AG04450 (cell line): ENCODE results near the gene S100A1. TPM values are rescaled to one million over a fixed set of nuclear protein-coding genes. Genes with fewer than 3 reads are reported as not detected.
A peak's percentile ranks its signal among the peaks of the same experiment; 100 is the strongest.
"Not testable (repeated sequence)": the region's sequence is repeated elsewhere in the genome, so short reads cannot be mapped to it uniquely, and the experiment has no call there.

Source experiments
- CTCF ChIA-PET: fragments of 300-600, 350-600 bp; formaldehyde crosslinking; extraction: SDS; loops from one replicate; lab custom pipeline; 2022; ENCODE audit warnings: antibody characterized with exemption, inconsistent platforms; lab: Charles Lee
- POLR2A ChIA-PET: fragments of 350-600 bp; formaldehyde crosslinking; extraction: SDS; loops from one replicate; lab custom pipeline; 2021; ENCODE audit warnings: antibody characterized with exemption, inconsistent platforms; lab: Yijun Ruan, JAX
- DNase-seq: peaks from one replicate; pipeline ENCODE4 v3.0.0-alpha.2; 2011; ENCODE audit warnings: low read depth, low spot score
- H3K27ac ChIP-seq: one replicate; pipeline ENCODE4 v1.5.1; 2012; ENCODE audit warnings: low read depth, low read length, control low read depth
- H3K27me3 ChIP-seq: one replicate; pipeline ENCODE4 v1.6.0; 2012; ENCODE audit warnings: low read length; ENCODE audit not compliant: control insufficient read depth, insufficient read depth
- H3K4me3 ChIP-seq: 2 replicates; pipeline ENCODE4 v1.5.1; 2011; ENCODE audit warnings: mild to moderate bottlenecking, low read depth, low read length, control low read depth
- H3K9me3 ChIP-seq: 2 replicates; pipeline ENCODE4 v1.5.1; 2012; ENCODE audit warnings: low read length; ENCODE audit not compliant: control insufficient read depth, insufficient read depth
- CTCF ChIP-seq: IDR thresholded peaks from 2 replicates; pipeline ENCODE4 v1.5.1; 2011; ENCODE audit warnings: low read depth, low read length, control low read depth, inconsistent platforms
- polyA plus RNA-seq: library from polyadenylated mRNA; depleted of rRNA; stranded (reverse); fragments of >200 nt; gene quantifications from 2 replicates; pipeline ENCODE4 v1.2.3, GENCODE V29; 2011

Gene S100A1
- polyA plus RNA-seq, 1 experiment, result 0.21 TPM

GRCh38 chr1:153667439-153667838, 39.2 kb downstream of the S100A1 start:
- DNase-seq, result no peak
- H3K9me3 ChIP-seq, result no peaks in the 10 kb centered on the region; the same call in 1 of the 2 replicates
- no peak for TF ChIP-seq CTCF
- ChIA-PET POLR2A (interaction anchor here (1.1 kb wide), 1 partner anchor 33 kb away, joined by 4 read pairs; the partner anchor contains the start of gene CHTOP), CTCF (no interaction called here)
- no peak overlapping the region for H3K27ac ChIP-seq
- no peak overlapping the region for H3K4me3 ChIP-seq
- H3K27me3 ChIP-seq, result no peaks in the 10 kb centered on the region

GRCh38 chr1:153668672-153669071, 40.4 kb downstream of the S100A1 start:
- DNase-seq, POLR2A ChIA-PET, H3K27me3 ChIP-seq, H3K27ac ChIP-seq, H3K4me3 ChIP-seq, H3K9me3 ChIP-seq: not testable (repeated sequence)
- CTCF ChIA-PET, result interaction anchor here (1.4 kb wide), 1 partner anchor 158 kb away, joined by 6 read pairs; no protein-coding TSS in a partner anchor

GRCh38 chr1:153669606-153670005, 41.4 kb downstream of the S100A1 start:
- Histone ChIP-seq H3K4me3 (peak overlapping the region; percentile 95), H3K27me3 (no peaks in the 10 kb centered on the region), H3K27ac (no peak overlapping the region), H3K9me3 (no peaks in the 10 kb centered on the region; the same call in 1 of the 2 replicates)
- ChIA-PET CTCF (interaction anchor here (1.4 kb wide), 1 partner anchor 159 kb away, joined by 6 read pairs; no protein-coding TSS in a partner anchor), POLR2A (no interaction called here)
- TF ChIP-seq CTCF, result no peak
- no peak for DNase-seq

- ChIA-PET POLR2A (no interaction called here), CTCF (interaction anchor here (1.0 kb wide), 1 partner anchor 160 kb away, joined by 3 read pairs; no protein-coding TSS in a partner anchor)
- Histone ChIP-seq H3K27ac (peak overlapping the region; percentile 73), H3K9me3 (no peaks in the 10 kb centered on the region; the same call in 1 of the 2 replicates), H3K27me3 (no peaks in the 10 kb centered on the region), H3K4me3 (peak overlapping the region; percentile 95)
- TF ChIP-seq CTCF, result no peak
- DNase-seq, result no peak
These were observed 42.1 kb downstream of the S100A1 start for GRCh38 chr1:153670257-153670858.

- CTCF ChIA-PET, result interaction anchor here (0.6 to 1.8 kb wide), 6 partner anchors 25 to 315 kb away, joined by 3 to 13 read pairs (median 3); partner anchors contain the start of gene RAB13
These were observed 42.8 kb downstream of the S100A1 start, which contains the start of gene ILF2 for GRCh38 chr1:153670859-153671627. TSS of gene ILF2 (minus strand) at chr1:153670993. CDS start at chr1:153670922, 71 bp downstream.

GRCh38 chr1:153671628-153672353, 43.6 kb downstream of the S100A1 start:
- not testable (repeated sequence) for DNase-seq, H3K9me3 ChIP-seq, H3K27me3 ChIP-seq
- CTCF ChIA-PET, result interaction anchor here (0.6 to 1.8 kb wide), 8 partner anchors 26 to 315 kb away, joined by 3 to 13 read pairs (median 3); partner anchors contain the start of gene RAB13
- peak overlapping the region; percentile 52 for H3K4me3 ChIP-seq
- POLR2A ChIA-PET, result interaction anchor here (0.7 to 1.2 kb wide), 5 partner anchors 38 to 319 kb away, joined by 3 to 7 read pairs (median 4); partner anchors contain the start of genes CHTOP and DENND4B
- peak overlapping the region; percentile 84 for H3K27ac ChIP-seq

More at GRCh38 chr1:153670859-153671627, 42.8 kb downstream of the S100A1 start, which contains the start of gene ILF2:
- peak within 1 kb of the TSS; percentile 95 for H3K4me3 ChIP-seq
- H3K27ac ChIP-seq, result peak within 1 kb of the TSS; percentile 84
- no peaks in the 10 kb centered on the region; the same call in 1 of the 2 replicates for H3K9me3 ChIP-seq
- TF ChIP-seq CTCF, result peak; percentile 30
- peak; percentile 99 for DNase-seq
- no peaks in the 10 kb centered on the region for H3K27me3 ChIP-seq
- POLR2A ChIA-PET, result interaction anchor here (0.7 to 1.2 kb wide), 3 partner anchors 37 to 275 kb away, joined by 3 to 7 read pairs (median 4); partner anchors contain the start of genes CHTOP and DENND4B
